ENCODE results near the gene TSBP1. TPM values are rescaled to one million over a fixed set of nuclear protein-coding genes. Genes with fewer than 3 reads are reported as not detected.

TSBP1 gene, protein sequence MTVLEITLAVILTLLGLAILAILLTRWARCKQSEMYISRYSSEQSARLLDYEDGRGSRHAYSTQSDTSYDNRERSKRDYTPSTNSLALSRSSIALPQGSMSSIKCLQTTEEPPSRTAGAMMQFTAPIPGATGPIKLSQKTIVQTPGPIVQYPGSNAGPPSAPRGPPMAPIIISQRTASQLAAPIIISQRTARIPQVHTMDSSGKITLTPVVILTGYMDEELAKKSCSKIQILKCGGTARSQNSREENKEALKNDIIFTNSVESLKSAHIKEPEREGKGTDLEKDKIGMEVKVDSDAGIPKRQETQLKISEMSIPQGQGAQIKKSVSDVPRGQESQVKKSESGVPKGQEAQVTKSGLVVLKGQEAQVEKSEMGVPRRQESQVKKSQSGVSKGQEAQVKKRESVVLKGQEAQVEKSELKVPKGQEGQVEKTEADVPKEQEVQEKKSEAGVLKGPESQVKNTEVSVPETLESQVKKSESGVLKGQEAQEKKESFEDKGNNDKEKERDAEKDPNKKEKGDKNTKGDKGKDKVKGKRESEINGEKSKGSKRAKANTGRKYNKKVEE
- polyA plus RNA-seq = not detected
- long read RNA-seq, donor 1 = 0 reads
- long read RNA-seq, donor 2 = 0 reads
- long read RNA-seq, donor 3 = 0 reads
- long read RNA-seq, donor 4 = 0 reads
- long read RNA-seq, donor 5 = 0 reads
- long read RNA-seq, donor 6 = 0 reads
- long read RNA-seq, donor 7 = 0 reads
- long read RNA-seq, donor 8 = 0 reads
- long read RNA-seq, donor 9 = 0 reads
- long read RNA-seq, donor 10 = 0 reads
- long read RNA-seq, donor 11 = 0 reads

DNA sequence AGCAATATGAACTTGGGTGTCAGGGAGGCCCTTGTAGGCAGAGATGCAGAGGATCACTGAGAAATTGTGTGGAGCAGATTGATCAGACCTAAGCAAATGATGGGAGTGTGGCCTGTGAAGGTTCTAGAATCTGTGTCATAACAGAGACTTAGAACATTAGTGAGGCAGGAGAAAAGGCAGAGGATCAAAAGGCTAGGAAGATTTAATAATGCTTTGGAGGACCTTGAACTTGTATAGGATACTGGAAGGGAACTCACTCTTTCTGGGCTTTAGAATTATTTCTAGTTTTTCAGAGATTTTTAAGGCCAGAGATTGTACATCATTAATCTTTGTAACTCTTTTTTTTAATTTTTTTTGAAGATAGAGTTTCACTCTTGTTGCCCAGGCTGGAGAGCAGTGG, at the start of gene TSBP1:
TSBP1 (minus strand) TSS at position 101 of the 400 bp plus-strand sequence. CDS start 197 bp downstream, outside the sequence.
- H3K36me3 ChIP-seq (ENCODE audit: control insufficient read depth, insufficient read depth, low read length) = no peaks in the 10 kb centered on the region
- H3K27me3 ChIP-seq (ENCODE audit: control insufficient read depth, insufficient read depth, low read length) = no peaks in the 10 kb centered on the region
- H3K27ac ChIP-seq (ENCODE audit: low read length) = no peak within 1 kb of the TSS
- no peak within 1 kb of the TSS for H3K4me3 ChIP-seq (ENCODE audit: low read length)
- DNase-seq = no peak
- no peaks in the 10 kb centered on the region for H3K9me3 ChIP-seq (ENCODE audit: control insufficient read depth, low read depth, low read length)
- peaks cover 16% of the 10 kb centered on the region for H3K4me1 ChIP-seq (ENCODE audit: control insufficient read depth, insufficient read depth, low read length)

DNA sequence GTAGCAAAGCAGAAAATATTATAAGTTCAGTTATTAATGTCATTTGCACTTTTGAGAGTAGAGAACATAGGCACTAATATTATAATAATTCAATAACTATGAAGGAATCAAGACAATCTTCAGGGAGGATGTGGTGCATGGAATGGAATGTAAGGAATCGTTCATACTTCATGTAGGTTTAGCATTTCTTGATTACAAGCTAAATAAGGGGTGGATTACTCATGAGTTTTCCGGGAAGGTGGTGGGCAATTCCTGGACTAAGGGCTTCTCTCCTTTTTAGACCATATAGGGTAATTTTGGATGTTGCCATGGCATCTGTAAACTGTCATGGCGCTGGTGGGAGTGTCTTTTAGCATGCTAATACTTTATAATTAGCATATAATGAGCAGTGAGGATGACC, 44.3 kb upstream of the TSBP1 start:
- no peak overlapping the region for H3K4me3 ChIP-seq (ENCODE audit: low read length)
- H3K27me3 ChIP-seq (ENCODE audit: control insufficient read depth, insufficient read depth, low read length) = peaks cover 30% of the 10 kb centered on the region
- no peaks in the 10 kb centered on the region for H3K9me3 ChIP-seq (ENCODE audit: control insufficient read depth, low read depth, low read length)
- no peak overlapping the region for H3K27ac ChIP-seq (ENCODE audit: low read length)
- WGBS (ENCODE audit: insufficient coverage, low lambda C conversion rate) = 83% methylated on average over 1 of the region's 3 CpGs
- DNase-seq = no peak
- peaks cover 17% of the 10 kb centered on the region for H3K4me1 ChIP-seq (ENCODE audit: control insufficient read depth, insufficient read depth, low read length)
- no peaks in the 10 kb centered on the region for H3K36me3 ChIP-seq (ENCODE audit: control insufficient read depth, insufficient read depth, low read length)

DNA sequence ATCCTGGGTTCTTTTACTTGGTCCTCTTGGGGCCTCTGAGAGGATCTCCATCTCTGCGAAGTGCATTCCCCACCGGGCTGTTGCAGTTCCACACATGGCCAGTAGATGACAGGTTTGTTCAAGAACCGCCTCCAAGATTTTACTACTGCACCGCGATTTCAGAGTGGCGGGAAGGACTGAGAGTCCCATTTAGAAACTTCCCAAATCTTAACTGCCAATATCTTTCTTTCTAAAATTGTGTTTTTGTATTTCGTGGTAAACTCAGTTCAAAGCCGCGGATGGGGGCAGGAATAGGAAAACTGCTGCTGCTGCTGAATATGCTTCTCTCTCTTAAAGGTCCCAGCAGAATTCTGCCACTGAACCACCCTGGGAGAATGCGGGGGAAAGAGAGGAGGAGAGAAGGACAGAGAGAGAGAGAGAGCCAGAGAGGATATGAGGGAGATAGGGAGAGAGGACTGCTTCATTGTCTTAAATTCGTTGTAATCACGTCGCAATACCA, 43.9 kb upstream of the TSBP1 start:
- peaks cover 26% of the 10 kb centered on the region for H3K27me3 ChIP-seq (ENCODE audit: control insufficient read depth, insufficient read depth, low read length)

DNA sequence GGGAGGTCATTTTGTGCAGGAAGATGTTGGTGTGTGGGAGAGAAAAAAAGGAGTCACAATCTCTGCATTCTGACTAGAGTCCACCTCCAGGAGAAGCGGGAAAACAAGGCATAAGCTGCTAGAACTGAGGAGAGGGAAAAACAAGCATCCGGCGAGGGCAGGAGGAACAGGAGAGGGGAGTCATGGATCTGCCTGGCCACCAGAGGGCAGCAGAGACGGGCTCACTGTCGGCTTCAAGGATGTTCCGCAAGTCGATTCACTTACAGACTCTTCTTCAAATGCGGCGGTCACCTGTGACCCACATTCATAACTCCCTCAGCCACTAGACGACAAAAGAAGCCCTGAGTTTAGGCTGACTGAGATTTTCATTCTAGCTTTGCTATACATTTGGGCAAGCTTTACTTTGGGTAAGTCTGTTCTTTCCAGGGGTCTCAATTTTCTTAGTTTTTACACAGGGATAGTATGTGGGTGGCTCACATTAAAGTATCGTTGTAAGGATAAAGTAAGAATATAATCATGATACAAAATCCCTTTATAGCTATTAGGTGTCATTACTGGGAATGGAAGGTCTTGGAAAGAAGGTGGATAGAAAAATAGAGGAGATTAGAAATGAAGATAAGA, 41.8 kb upstream of the TSBP1 start:
- Histone ChIP-seq H3K27me3 (ENCODE audit: control insufficient read depth, insufficient read depth, low read length) (peaks cover 21% of the 10 kb centered on the region), H3K4me3 (ENCODE audit: low read length) (no peak overlapping the region), H3K36me3 (ENCODE audit: control insufficient read depth, insufficient read depth, low read length) (no peaks in the 10 kb centered on the region), H3K9me3 (ENCODE audit: control insufficient read depth, low read depth, low read length) (no peaks in the 10 kb centered on the region), H3K4me1 (ENCODE audit: control insufficient read depth, insufficient read depth, low read length) (peaks cover 18% of the 10 kb centered on the region), H3K27ac (ENCODE audit: low read length) (no peak overlapping the region)
- no CpG with 5 or more reads among the region's 11 CpGs for WGBS (ENCODE audit: insufficient coverage, low lambda C conversion rate)
- DNase-seq = peak; percentile 71 to 82

More for the DNA sequence above, 43.9 kb upstream of the TSBP1 start:
- H3K9me3 ChIP-seq (ENCODE audit: control insufficient read depth, low read depth, low read length) = no peaks in the 10 kb centered on the region
- 0% methylated on average over 3 of the region's 13 CpGs for WGBS (ENCODE audit: insufficient coverage, low lambda C conversion rate)
- no peak overlapping the region for H3K27ac ChIP-seq (ENCODE audit: low read length)
- H3K4me3 ChIP-seq (ENCODE audit: low read length) = no peak overlapping the region
- peak; percentile 43 to 48 for DNase-seq
- peaks cover 18% of the 10 kb centered on the region for H3K4me1 ChIP-seq (ENCODE audit: control insufficient read depth, insufficient read depth, low read length)
- no peaks in the 10 kb centered on the region for H3K36me3 ChIP-seq (ENCODE audit: control insufficient read depth, insufficient read depth, low read length)

DNA sequence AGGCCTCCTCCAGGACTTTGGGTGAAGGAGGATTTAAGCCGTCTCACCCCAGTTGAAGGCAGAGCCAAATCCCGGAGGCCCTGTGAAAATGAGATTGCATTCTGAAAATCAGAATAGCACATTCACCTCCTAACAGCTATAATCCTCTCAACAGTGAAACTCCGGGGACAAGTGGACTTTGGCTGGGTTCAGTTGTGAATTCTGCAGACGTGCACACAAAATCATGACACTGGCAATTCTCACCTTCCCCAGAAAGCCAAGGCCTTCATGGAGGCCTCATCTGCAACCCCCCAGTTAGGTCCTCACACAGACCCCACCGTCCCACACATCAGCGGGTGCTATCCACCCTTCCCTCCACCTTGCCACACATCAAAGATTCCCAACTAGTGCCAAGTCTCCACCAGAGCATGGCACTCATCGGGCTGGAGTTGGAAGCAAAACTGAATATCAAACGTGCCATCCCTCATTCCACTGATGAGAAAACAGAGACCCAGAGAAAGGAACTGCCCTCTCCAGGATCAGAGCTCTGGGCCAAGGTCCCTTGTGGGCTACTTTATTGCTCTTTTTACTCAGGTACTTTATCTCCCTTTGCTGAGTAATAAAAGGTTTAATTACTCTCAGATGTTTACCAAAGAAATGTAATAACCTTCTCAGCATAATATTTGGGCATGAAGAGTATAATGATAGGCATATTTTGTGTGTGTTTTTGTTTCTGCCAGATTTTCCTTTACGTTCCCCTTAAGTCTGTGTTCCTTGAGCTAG, 40.0 kb upstream of the TSBP1 start:
- Histone ChIP-seq H3K27me3 (ENCODE audit: control insufficient read depth, insufficient read depth, low read length) (peaks cover 15% of the 10 kb centered on the region), H3K9me3 (ENCODE audit: control insufficient read depth, low read depth, low read length) (no peaks in the 10 kb centered on the region), H3K36me3 (ENCODE audit: control insufficient read depth, insufficient read depth, low read length) (no peaks in the 10 kb centered on the region), H3K27ac (ENCODE audit: low read length) (peak overlapping the region; percentile 64), H3K4me3 (ENCODE audit: low read length) (no peak overlapping the region), H3K4me1 (ENCODE audit: control insufficient read depth, insufficient read depth, low read length) (peaks cover 23% of the 10 kb centered on the region)
- WGBS (ENCODE audit: insufficient coverage, low lambda C conversion rate) = no CpG with 5 or more reads among the region's 9 CpGs
- DNase-seq = peak; percentile 56 to 83

DNA sequence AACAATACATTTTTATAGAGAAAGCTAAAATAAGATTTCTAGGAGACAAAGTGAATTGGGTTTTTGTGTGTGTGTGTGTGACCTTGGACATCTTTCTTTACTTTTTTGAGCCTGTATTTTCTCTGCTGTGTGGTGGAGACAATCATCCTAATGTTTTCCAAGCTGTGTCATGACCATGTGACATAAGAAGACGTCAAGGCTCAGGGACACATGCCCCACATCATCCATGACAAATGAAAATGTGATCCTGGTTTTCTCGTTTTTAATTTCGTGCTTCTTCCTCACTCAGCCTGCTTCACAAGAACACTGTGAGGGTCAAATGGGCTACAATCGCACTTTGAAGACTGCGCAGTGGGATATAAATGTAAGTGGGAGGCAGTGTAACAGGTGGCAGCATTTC, 39.2 kb upstream of the TSBP1 start:
- H3K4me1 ChIP-seq (ENCODE audit: control insufficient read depth, insufficient read depth, low read length) = peaks cover 25% of the 10 kb centered on the region
- H3K4me3 ChIP-seq (ENCODE audit: low read length) = no peak overlapping the region
- no peak overlapping the region for H3K27ac ChIP-seq (ENCODE audit: low read length)
- 80% methylated on average over 1 of the region's 5 CpGs for WGBS (ENCODE audit: insufficient coverage, low lambda C conversion rate)
- DNase-seq = peak in 1 of 2 donors; percentile 17
- no peaks in the 10 kb centered on the region for H3K9me3 ChIP-seq (ENCODE audit: control insufficient read depth, low read depth, low read length)
- no peaks in the 10 kb centered on the region for H3K36me3 ChIP-seq (ENCODE audit: control insufficient read depth, insufficient read depth, low read length)
- peaks cover 8% of the 10 kb centered on the region for H3K27me3 ChIP-seq (ENCODE audit: control insufficient read depth, insufficient read depth, low read length)

DNA sequence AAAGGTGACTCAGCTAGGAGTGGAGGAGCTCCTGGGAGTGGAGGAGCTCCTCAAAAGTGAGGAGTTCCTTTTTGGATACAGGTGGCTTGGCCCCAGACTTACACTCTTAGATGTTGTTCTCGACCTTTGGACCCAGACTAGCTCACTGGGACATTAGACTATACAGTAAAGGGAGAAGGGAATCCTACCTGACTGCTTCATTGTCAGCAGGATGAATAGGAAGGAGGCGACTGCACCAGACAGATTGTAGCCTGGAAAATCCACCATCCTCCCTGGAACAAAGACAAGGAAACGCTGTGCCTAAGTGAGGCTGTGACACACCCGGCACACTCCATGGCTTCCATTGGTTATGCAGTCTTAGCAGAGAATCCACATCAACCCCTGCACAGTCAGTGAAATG, 35.2 kb upstream of the TSBP1 start, which contains the start of gene BTNL2:
BTNL2 (minus strand) TSS at position 325 of the 400 bp plus-strand sequence; CDS start at position 267, 58 bp downstream.
- H3K9me3 ChIP-seq (ENCODE audit: control insufficient read depth, low read depth, low read length) = no peaks in the 10 kb centered on the region
- H3K4me1 ChIP-seq (ENCODE audit: control insufficient read depth, insufficient read depth, low read length) = peaks cover 17% of the 10 kb centered on the region
- WGBS (ENCODE audit: insufficient coverage, low lambda C conversion rate) = no CpG with 5 or more reads among the region's 4 CpGs
- H3K27ac ChIP-seq (ENCODE audit: low read length) = no peak within 1 kb of the TSS
- H3K27me3 ChIP-seq (ENCODE audit: control insufficient read depth, insufficient read depth, low read length) = peaks cover 3% of the 10 kb centered on the region
- peak; percentile 28 to 71 for DNase-seq
- H3K4me3 ChIP-seq (ENCODE audit: low read length) = no peak within 1 kb of the TSS
- H3K36me3 ChIP-seq (ENCODE audit: control insufficient read depth, insufficient read depth, low read length) = no peaks in the 10 kb centered on the region

DNA sequence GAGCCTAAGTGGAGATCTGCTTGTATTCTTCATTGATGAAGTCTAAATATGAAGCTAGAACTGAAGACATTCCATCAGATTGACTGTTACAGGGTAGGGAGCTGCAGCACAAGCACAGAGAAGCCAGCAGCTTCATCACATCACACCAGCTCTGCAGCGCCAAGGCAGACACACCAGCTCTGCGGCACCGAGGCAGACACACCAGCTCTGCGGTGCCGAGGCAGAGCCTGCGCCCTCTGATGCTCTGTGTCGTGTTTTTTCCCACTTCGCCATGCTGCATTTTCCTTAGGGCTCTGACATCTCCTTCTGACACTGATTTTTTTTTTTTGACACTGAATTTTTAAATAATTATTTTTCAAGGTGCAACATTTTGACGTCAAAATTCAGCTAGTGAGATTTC, 34.5 kb upstream of the TSBP1 start:
- DNase-seq = no peak
- Histone ChIP-seq H3K27me3 (ENCODE audit: control insufficient read depth, insufficient read depth, low read length) (peaks cover 3% of the 10 kb centered on the region), H3K4me3 (ENCODE audit: low read length) (no peak overlapping the region), H3K4me1 (ENCODE audit: control insufficient read depth, insufficient read depth, low read length) (peaks cover 10% of the 10 kb centered on the region), H3K27ac (ENCODE audit: low read length) (no peak overlapping the region), H3K36me3 (ENCODE audit: control insufficient read depth, insufficient read depth, low read length) (no peaks in the 10 kb centered on the region), H3K9me3 (ENCODE audit: control insufficient read depth, low read depth, low read length) (no peaks in the 10 kb centered on the region)
- 100% methylated on average over 2 of the region's 9 CpGs for WGBS (ENCODE audit: insufficient coverage, low lambda C conversion rate)

DNA sequence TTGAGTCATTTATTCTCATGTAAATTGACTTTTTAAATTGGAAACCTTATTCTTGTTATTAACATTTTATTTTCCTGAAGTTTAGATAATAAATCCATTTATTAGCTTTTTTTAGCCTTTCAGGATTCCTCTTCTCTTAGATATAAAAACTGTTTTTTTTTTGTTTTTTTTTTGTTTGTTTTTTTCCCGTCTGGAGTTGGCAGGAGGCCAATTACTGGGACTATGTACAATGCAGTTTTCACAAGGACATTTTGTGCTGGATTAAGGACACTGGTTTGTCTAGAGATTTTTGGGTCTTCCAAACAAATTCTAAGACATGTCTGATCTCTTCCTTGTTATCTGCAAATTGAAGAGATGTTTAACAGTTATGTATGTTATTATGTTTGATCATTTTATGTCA, 34.0 kb upstream of the TSBP1 start:
- WGBS (ENCODE audit: insufficient coverage, low lambda C conversion rate) = no CpG with 5 or more reads among the region's 1 CpG
- no peak for DNase-seq
- H3K4me1 ChIP-seq (ENCODE audit: control insufficient read depth, insufficient read depth, low read length) = peaks cover 7% of the 10 kb centered on the region
- H3K27me3 ChIP-seq (ENCODE audit: control insufficient read depth, insufficient read depth, low read length) = peaks cover 3% of the 10 kb centered on the region
- H3K9me3 ChIP-seq (ENCODE audit: control insufficient read depth, low read depth, low read length) = no peaks in the 10 kb centered on the region
- H3K27ac ChIP-seq (ENCODE audit: low read length) = no peak overlapping the region
- H3K4me3 ChIP-seq (ENCODE audit: low read length) = no peak overlapping the region
- H3K36me3 ChIP-seq (ENCODE audit: control insufficient read depth, insufficient read depth, low read length) = no peaks in the 10 kb centered on the region
